ENCODE data around the gene ZNF853. TPM values are rescaled to one million over a fixed set of nuclear protein-coding genes. Genes with fewer than 3 reads are reported as not detected.
"Not testable (repeated sequence)": the region's sequence is repeated elsewhere in the genome, so short reads cannot be mapped to it uniquely, and the experiment has no call there.

Gene ZNF853
- total RNA-seq, 1 experiment from 2014 or later, result 1.0 TPM

DNA sequence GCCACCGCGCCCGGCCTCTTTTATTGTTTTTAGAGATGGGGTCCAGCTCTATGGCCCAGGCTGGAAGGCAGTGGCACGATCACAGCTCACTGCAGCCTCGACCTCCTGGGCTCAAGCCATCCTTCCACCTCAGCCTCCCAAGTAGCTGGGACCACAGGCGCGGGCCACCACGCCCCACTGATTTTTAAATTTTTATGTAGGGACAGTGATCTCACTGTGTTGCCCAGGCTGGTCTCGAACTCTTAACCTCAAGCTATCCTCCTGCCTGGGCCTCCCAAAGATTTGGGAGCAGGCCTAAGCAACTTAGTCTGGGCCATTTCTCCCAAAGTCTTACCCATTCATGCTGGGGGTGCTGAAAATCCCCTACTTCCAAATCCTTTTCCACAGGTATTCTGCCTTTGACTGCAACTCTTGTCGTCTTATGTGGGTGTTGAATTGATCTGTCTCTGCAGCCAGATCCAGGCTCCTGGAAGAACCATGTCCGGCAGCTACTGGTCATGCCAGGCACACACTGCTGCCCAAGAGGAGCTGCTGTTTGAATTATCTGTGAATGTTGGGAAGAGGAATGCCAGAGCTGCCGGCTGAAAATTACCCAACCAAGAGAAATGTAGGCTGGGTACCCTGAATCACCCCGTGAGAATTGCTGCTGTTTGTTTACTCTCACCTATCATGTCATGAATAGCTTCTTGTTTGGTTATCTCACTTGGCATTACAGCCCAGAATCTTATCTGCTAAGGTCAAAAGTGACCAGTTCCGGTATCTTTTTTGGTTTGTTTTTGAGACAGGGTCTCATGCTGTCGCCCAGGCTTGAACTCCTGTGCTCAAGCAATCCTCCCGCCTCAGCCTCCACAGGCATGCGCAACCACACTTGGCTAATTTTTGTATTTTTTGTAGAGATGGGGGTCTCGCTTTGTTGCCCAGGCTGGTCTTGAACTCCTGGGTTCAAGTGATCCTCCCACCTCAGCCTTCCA lies 37.0 kb upstream of the ZNF853 start:
- Histone ChIP-seq H3K9me2 (replicated peaks; ENCODE audit: low read length) (no peaks in the 10 kb centered on the region), H3K36me3 (ENCODE audit: low read depth, low read length) (no peaks in the 10 kb centered on the region), H2AFZ (ENCODE audit: low read length) (no peak overlapping the region), H3K27ac (ENCODE audit: low read length) (no peak overlapping the region), H3K4me3 (ENCODE audit: low read length) (no peak overlapping the region), H3K4me2 (ENCODE audit: low read length) (peak overlapping the region; percentile 84; the same call in 1 of the 2 replicates), H3K27me3 (ENCODE audit: low read length) (no peaks in the 10 kb centered on the region), H3F3A (ENCODE audit: low read length, unreplicated experiment) (no peaks in the 10 kb centered on the region), H3K79me2 (ENCODE audit: low read length) (no peaks in the 10 kb centered on the region), H3K9me3 (ENCODE audit: low read length) (no peaks in the 10 kb centered on the region), H4K20me1 (ENCODE audit: low read length) (no peaks in the 10 kb centered on the region), H3K9ac (ENCODE audit: low read length) (no peak overlapping the region), H3K4me1 (ENCODE audit: insufficient read depth, low read length) (no peaks in the 10 kb centered on the region)
- ATAC-seq, result no peak
- intact Hi-C loops (cut with micrococcal nuclease), result no loop called here
- no peak for TF ChIP-seq EZH2 (IDR thresholded peaks at IDR 0.05; ENCODE audit: low read length, unreplicated experiment)
- BruUV-seq (replicated peaks), result no TSS peak
- ChIA-PET CTCF (no interaction called here), POLR2A (ENCODE audit: unreplicated experiment) (no interaction called here)
- peak; percentile 4 for DNase-seq

DNA sequence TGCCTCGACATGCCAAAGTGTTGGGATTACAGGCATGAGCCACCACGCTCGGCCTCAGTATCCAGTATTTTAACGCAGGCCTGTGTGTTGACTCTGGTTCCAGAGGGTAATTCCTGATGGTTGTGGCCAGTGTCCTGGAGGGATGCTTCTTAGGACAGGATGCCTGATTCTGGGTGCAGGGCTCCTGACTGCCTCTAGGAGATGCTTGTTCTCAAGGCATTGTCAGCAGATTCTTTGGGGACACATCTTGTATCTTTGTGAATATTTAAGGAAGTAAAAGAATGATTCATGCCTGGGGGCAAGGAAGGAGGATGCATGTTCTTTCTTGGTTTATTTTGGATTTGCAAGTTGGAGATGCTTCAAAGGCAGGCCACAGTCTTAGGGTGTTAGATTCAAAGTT lies 36.0 kb upstream of the ZNF853 start:
- H3K4me3 ChIP-seq (ENCODE audit: low read length), result no peak overlapping the region
- POLR2A ChIA-PET (ENCODE audit: unreplicated experiment), result no interaction called here
- no peaks in the 10 kb centered on the region for H3K4me1 ChIP-seq (ENCODE audit: insufficient read depth, low read length)
- ATAC-seq (peak; percentile 33), DNase-seq (peak; percentile 34)
- H3K4me2 ChIP-seq (ENCODE audit: low read length), result no peak overlapping the region
- H3K9ac ChIP-seq (ENCODE audit: low read length), result no peak overlapping the region
- no peaks in the 10 kb centered on the region for H3K36me3 ChIP-seq (ENCODE audit: low read depth, low read length)
- no peaks in the 10 kb centered on the region for H3F3A ChIP-seq (ENCODE audit: low read length, unreplicated experiment)
- H4K20me1 ChIP-seq (ENCODE audit: low read length), result no peaks in the 10 kb centered on the region
- CTCF ChIA-PET, result no interaction called here
- no peak overlapping the region for H2AFZ ChIP-seq (ENCODE audit: low read length)
- no peak overlapping the region for H3K27ac ChIP-seq (ENCODE audit: low read length)
- H3K27me3 ChIP-seq (ENCODE audit: low read length), result no peaks in the 10 kb centered on the region
- no peaks in the 10 kb centered on the region for H3K79me2 ChIP-seq (ENCODE audit: low read length)
- no peaks in the 10 kb centered on the region for H3K9me2 ChIP-seq (replicated peaks; ENCODE audit: low read length)
- TF ChIP-seq, protein P1, sequence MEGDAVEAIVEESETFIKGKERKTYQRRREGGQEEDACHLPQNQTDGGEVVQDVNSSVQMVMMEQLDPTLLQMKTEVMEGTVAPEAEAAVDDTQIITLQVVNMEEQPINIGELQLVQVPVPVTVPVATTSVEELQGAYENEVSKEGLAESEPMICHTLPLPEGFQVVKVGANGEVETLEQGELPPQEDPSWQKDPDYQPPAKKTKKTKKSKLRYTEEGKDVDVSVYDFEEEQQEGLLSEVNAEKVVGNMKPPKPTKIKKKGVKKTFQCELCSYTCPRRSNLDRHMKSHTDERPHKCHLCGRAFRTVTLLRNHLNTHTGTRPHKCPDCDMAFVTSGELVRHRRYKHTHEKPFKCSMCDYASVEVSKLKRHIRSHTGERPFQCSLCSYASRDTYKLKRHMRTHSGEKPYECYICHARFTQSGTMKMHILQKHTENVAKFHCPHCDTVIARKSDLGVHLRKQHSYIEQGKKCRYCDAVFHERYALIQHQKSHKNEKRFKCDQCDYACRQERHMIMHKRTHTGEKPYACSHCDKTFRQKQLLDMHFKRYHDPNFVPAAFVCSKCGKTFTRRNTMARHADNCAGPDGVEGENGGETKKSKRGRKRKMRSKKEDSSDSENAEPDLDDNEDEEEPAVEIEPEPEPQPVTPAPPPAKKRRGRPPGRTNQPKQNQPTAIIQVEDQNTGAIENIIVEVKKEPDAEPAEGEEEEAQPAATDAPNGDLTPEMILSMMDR (conservative IDR thresholded peaks at IDR 0.05; ENCODE audit: low read depth, low read length), result peak; percentile 35; the same call in 1 of the 2 replicates
- TF ChIP-seq EZH2phosphoT487 (IDR thresholded peaks at IDR 0.05; ENCODE audit: borderline replicate concordance, low read length), result no peak
- BruUV-seq (replicated peaks), result no TSS peak
- H3K9me3 ChIP-seq (ENCODE audit: low read length), result no peaks in the 10 kb centered on the region
- intact Hi-C loops (cut with micrococcal nuclease), result no loop called here

DNA sequence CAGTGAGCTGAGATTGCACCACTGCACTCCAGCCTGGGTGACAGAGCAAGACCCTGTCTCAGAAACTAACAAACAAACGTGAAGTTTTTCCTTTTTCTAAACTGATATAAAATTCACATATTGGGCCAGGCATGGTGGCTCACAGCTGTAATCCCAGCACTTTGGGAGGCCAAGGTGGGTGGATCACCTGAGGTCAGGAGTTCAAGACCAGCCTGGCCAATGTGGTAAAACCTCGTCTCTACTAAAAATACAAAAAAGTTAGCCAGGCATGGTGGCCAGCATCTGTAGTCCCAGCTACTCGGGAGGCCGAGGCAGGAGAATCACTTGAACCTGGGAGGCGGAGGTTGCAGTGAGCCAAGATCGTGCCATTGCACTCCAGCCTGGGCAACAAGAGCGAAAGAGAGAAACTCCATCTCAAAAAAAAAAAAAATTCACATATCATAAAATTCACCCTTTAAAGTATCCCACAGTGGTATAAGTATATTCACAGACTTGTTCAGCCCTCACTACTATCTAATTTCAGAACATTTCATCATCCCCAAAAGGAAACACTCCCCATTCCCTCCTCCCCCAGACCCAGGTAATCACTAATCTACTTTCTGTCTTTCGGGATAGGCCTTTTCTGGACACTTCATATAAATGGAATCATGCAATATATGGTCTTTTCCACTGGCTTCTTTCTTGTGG lies 29.5 kb upstream of the ZNF853 start:
- H3K27me3 ChIP-seq (ENCODE audit: low read length); H4K20me1 ChIP-seq (ENCODE audit: low read length); H3K4me1 ChIP-seq (ENCODE audit: insufficient read depth, low read length); H3F3A ChIP-seq (ENCODE audit: low read length, unreplicated experiment); intact Hi-C loops (cut with micrococcal nuclease); H3K9ac ChIP-seq (ENCODE audit: low read length); H3K4me3 ChIP-seq (ENCODE audit: low read length); H3K4me2 ChIP-seq (ENCODE audit: low read length); H3K27ac ChIP-seq (ENCODE audit: low read length); DNase-seq; BruUV-seq (replicated peaks); H3K9me2 ChIP-seq (replicated peaks; ENCODE audit: low read length); H3K79me2 ChIP-seq (ENCODE audit: low read length); H3K36me3 ChIP-seq (ENCODE audit: low read depth, low read length); ATAC-seq; H2AFZ ChIP-seq (ENCODE audit: low read length); CTCF ChIA-PET; H3K9me3 ChIP-seq (ENCODE audit: low read length); POLR2A ChIA-PET (ENCODE audit: unreplicated experiment): not testable (repeated sequence)
